Liver (tissue), 9 donors: ENCODE results near the gene FBXO38. TPM values are rescaled to one million over a fixed set of nuclear protein-coding genes. Genes with fewer than 3 reads are reported as not detected.
"Not testable (repeated sequence)": the region's sequence is repeated elsewhere in the genome, so short reads cannot be mapped to it uniquely, and the experiment has no call there.

Source experiments
- DNase-seq: peaks from one replicate; pipeline ENCODE4 v3.0.0-alpha.2; 2017; ENCODE audit warnings: low spot score
- H3K27ac ChIP-seq, 2 donors: one replicate each; pipeline ENCODE4 v1.7.0; 2013; ENCODE audit warnings: inconsistent platforms in 2 of 2, low read length in 2 of 2, control low read depth in 1 of 2, low read depth in 1 of 2, mild to moderate bottlenecking in 1 of 2
- H3K27me3 ChIP-seq, 4 donors: one replicate each; pipeline versions ENCODE4 v1.6.1 to v1.7.0; 2013; ENCODE audit warnings: low read length in 3 of 4, inconsistent platforms in 1 of 4, mild to moderate bottlenecking in 1 of 4, moderate library complexity in 1 of 4; ENCODE audit not compliant: control insufficient read depth in 4 of 4, insufficient read depth in 4 of 4
- H3K36me3 ChIP-seq, 4 donors: one replicate each; pipeline versions ENCODE4 v1.6.1 to v1.7.0; 2013; ENCODE audit warnings: low read length in 3 of 4, mild to moderate bottlenecking in 3 of 4, low read depth in 1 of 4, moderate library complexity in 1 of 4; ENCODE audit not compliant: control insufficient read depth in 4 of 4, insufficient read depth in 3 of 4
- H3K4me1 ChIP-seq, 4 donors: one replicate each; pipeline versions ENCODE4 v1.6.1 to v1.7.0; 2013; ENCODE audit warnings: low read length in 3 of 4, mild to moderate bottlenecking in 3 of 4, moderate library complexity in 1 of 4; ENCODE audit not compliant: control insufficient read depth in 4 of 4, insufficient read depth in 4 of 4
- H3K4me3 ChIP-seq, 3 donors: one replicate each; pipeline versions ENCODE4 v1.6.1 to v1.7.0; 2013; ENCODE audit warnings: low read length in 3 of 3, control low read depth in 1 of 3, low read depth in 1 of 3, mild to moderate bottlenecking in 1 of 3
- H3K9ac ChIP-seq, 2 donors: one replicate each; pipeline ENCODE4 v1.7.0; 2013; ENCODE audit warnings: low read length in 2 of 2, mild to moderate bottlenecking in 2 of 2, moderate library complexity in 2 of 2, control low read depth in 1 of 2, low read depth in 1 of 2
- H3K9me3 ChIP-seq, 4 donors: one replicate each; pipeline versions ENCODE4 v1.6.1 to v1.7.0; 2013; ENCODE audit warnings: low read length in 3 of 4; ENCODE audit not compliant: control insufficient read depth in 4 of 4
- ATF3 ChIP-seq: IDR thresholded peaks from 2 replicates; pipeline ENCODE4 v1.6.1; 2016; ENCODE audit warnings: antibody characterized with exemption
- CTCF ChIP-seq: fragments of 150-350 bp; IDR thresholded peaks from 2 replicates; pipeline ENCODE4 v1.5.1; 2017; ENCODE audit warnings: improper control_type of control experiment, low read depth, low read length; ENCODE audit not compliant: missing input control
- FOXA1 ChIP-seq: IDR thresholded peaks from 2 replicates; pipeline ENCODE4 v1.6.1; 2016; ENCODE audit warnings: antibody characterized with exemption
- FOXA2 ChIP-seq: IDR thresholded peaks from 2 replicates; pipeline ENCODE4 v1.6.1; 2016; ENCODE audit warnings: antibody characterized with exemption
- HNF4A ChIP-seq, 2 donors: conservative IDR thresholded peaks; 2 replicates each; pipeline ENCODE4 v1.6.1; 2016; ENCODE audit warnings: antibody characterized with exemption in 2 of 2, mild to moderate bottlenecking in 2 of 2
- HNF4G ChIP-seq: IDR thresholded peaks from 2 replicates; pipeline ENCODE4 v1.6.1; 2016; ENCODE audit warnings: antibody characterized with exemption
- JUND ChIP-seq, 2 donors: IDR thresholded peaks; 2 replicates each; pipeline ENCODE4 v1.6.1; 2016; ENCODE audit warnings: antibody characterized with exemption in 2 of 2
- MAX ChIP-seq: IDR thresholded peaks from 2 replicates; pipeline ENCODE4 v1.6.1; 2016; ENCODE audit warnings: antibody characterized with exemption
- NR2F2 ChIP-seq: IDR thresholded peaks from 2 replicates; pipeline ENCODE4 v1.6.1; 2016; ENCODE audit warnings: antibody characterized with exemption
- RAD21 ChIP-seq, 2 donors: IDR thresholded peaks; 2 replicates each; pipeline ENCODE4 v1.6.1; 2016; ENCODE audit warnings: antibody characterized with exemption in 2 of 2, mild to moderate bottlenecking in 2 of 2
- REST ChIP-seq: IDR thresholded peaks from 2 replicates; pipeline ENCODE4 v1.6.1; 2016; ENCODE audit warnings: antibody characterized with exemption, mild to moderate bottlenecking
- RXRA ChIP-seq, 2 donors: IDR thresholded peaks; 2 replicates each; pipeline ENCODE4 v1.6.1; 2017 to 2018; ENCODE audit warnings: antibody characterized with exemption in 2 of 2, mild to moderate bottlenecking in 1 of 2
- SP1 ChIP-seq: IDR thresholded peaks from 2 replicates; pipeline ENCODE4 v1.6.1; 2018; ENCODE audit warnings: antibody characterized with exemption, mild to moderate bottlenecking
- TAF1 ChIP-seq: conservative IDR thresholded peaks from 2 replicates; pipeline ENCODE4 v1.6.1; 2016; ENCODE audit warnings: antibody characterized with exemption, mild to moderate bottlenecking
- YY1 ChIP-seq: IDR thresholded peaks from 2 replicates; pipeline ENCODE4 v1.6.1; 2016; ENCODE audit warnings: antibody characterized with exemption, mild to moderate bottlenecking
- ZBTB33 ChIP-seq: IDR thresholded peaks from 2 replicates; pipeline ENCODE4 v1.6.1; 2016; ENCODE audit warnings: antibody characterized with exemption
- WGBS: extraction: QIAGEN DNeasy Blood & Tissue Kit; methylation state at CpG from one replicate; pipeline ENCODE4 v1.1.7; 2013; 5-methylcytosine and 5-hydroxymethylcytosine counted together
- polyA plus RNA-seq, 2 donors: library from polyadenylated mRNA; stranded (reverse) in 1 of 2; unstranded in 1 of 2; fragments of 200-250 nt in 1 of 2; fragments of >200 nt in 1 of 2; fragmentation: Nextera tagmentation in 1 of 2; extraction: Ambion mirVana in 1 of 2; gene quantifications; one replicate each; pipeline versions ENCODE4 v1.2.1 to v1.2.3, GENCODE V29; 2013 to 2015
- total RNA-seq, 2 donors: library from RNA; depleted of rRNA; stranded (reverse); fragments of >200 nt; gene quantifications; one replicate each; pipeline ENCODE4 v1.2.3, GENCODE V29; 2014
- donor health status: healthy.
- donor health status: healthy.
- donor health status: healthy.
- donor health status: healthy.
- donor health status: healthy.

The FBXO38 gene
- total and polyA plus RNA-seq, 4 donors, result 8.2 to 40.9 (median 25.3) TPM

- no peak for DNase-seq
- TF ChIP-seq FOXA1, result no peak
- TF ChIP-seq ATF3, result no peak
- TF ChIP-seq TAF1, result no peak
- TF ChIP-seq RXRA (IDR thresholded peaks at IDR 0.05), result no peak
- TF ChIP-seq SP1, result no peak
- TF ChIP-seq RAD21 (IDR thresholded peaks at IDR 0.05), result no peak
- TF ChIP-seq REST, result no peak
- no peak for TF ChIP-seq HNF4G
- no peak for TF ChIP-seq ZBTB33
- no peak for TF ChIP-seq FOXA2
- TF ChIP-seq MAX, result no peak
- TF ChIP-seq CTCF, result no peak
- TF ChIP-seq NR2F2, result no peak
- TF ChIP-seq YY1, result no peak
- no peak for TF ChIP-seq JUND (IDR thresholded peaks at IDR 0.05)
- no peak for TF ChIP-seq HNF4A (conservative IDR thresholded peaks at IDR 0.05)
- Histone ChIP-seq H3K27ac (no peak overlapping the region), H3K9me3 (no peaks in the 10 kb centered on the region), H3K36me3 (no peaks in the 10 kb centered on the region), H3K4me1 (peaks cover 0 to 5% (median under 1%) of the 10 kb centered on the region in 4 donors), H3K4me3 (no peak overlapping the region), H3K9ac (no peak overlapping the region), H3K27me3 (no peaks in the 10 kb centered on the region)
- 96% methylated on average over 1 of the region's 1 CpG for WGBS
These were observed 84.2 kb downstream of the FBXO38 start for GRCh38 chr5:148467958-148468357.

GRCh38 chr5:148468746-148469145 lies 85.0 kb downstream of the FBXO38 start:
- DNase-seq, result not testable (repeated sequence)

More at GRCh38 chr5:148468746-148469145, 85.0 kb downstream of the FBXO38 start:
- not testable (repeated sequence) for H3K36me3 ChIP-seq, H3K27me3 ChIP-seq, H3K9me3 ChIP-seq, H3K27ac ChIP-seq, H3K4me1 ChIP-seq, H3K9ac ChIP-seq, H3K4me3 ChIP-seq
- 89% methylated on average over 5 of the region's 5 CpGs for WGBS
